Measurements from ENCODE around the gene ASCL2.

GRCh38 chr11:2308713-2309112, 38.3 kb upstream of the ASCL2 start:
- TF ChIP-seq CTCF (IDR thresholded peaks at IDR 0.05) (no peak), POLR2A (IDR thresholded peaks at IDR 0.05) (no peak), POLR2AphosphoS5 (IDR thresholded peaks at IDR 0.05) (no peak)
